ENCODE data around the gene GALNT12.

Gene GALNT12

GRCh38 chr9:98881836-98882568 lies 74.5 kb downstream of the GALNT12 start:
- Histone ChIP-seq H3K27me3 (ENCODE audit: control insufficient read depth, insufficient read depth, low read length) (peaks cover 4% of the 10 kb centered on the region), H3K9ac (ENCODE audit: low read length) (no peak overlapping the region), H3K4me1 (ENCODE audit: control insufficient read depth, insufficient read depth, low read length) (no peaks in the 10 kb centered on the region), H3K9me3 (ENCODE audit: control insufficient read depth, low read length) (no peaks in the 10 kb centered on the region), H3K4me3 (ENCODE audit: low read length) (no peak overlapping the region), H3K36me3 (ENCODE audit: control insufficient read depth, insufficient read depth, low read length) (no peaks in the 10 kb centered on the region)

DNA sequence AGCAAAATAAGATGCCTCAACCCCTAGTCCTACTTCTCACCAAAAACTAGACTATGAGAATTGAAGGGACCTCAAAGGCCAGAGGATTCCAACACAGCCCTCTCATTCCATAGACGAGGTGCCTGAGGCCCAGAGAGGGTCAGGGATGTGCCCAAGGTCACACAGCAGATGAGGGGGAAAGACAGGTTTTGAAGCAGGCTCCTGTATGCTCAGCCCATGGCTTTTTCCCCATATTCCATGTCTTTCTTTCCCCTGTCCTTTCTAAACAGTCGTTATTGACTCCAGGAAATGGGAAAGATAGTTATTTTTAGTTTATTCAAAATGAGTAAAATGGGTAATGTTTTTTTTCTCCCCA lies 75.1 kb downstream of the GALNT12 start:
- H3K27me3 ChIP-seq (ENCODE audit: control insufficient read depth, insufficient read depth, low read length): peaks cover 4% of the 10 kb centered on the region
- no peaks in the 10 kb centered on the region for H3K36me3 ChIP-seq (ENCODE audit: control insufficient read depth, insufficient read depth, low read length)
- no peak overlapping the region for H3K4me3 ChIP-seq (ENCODE audit: low read length)
- no peaks in the 10 kb centered on the region for H3K9me3 ChIP-seq (ENCODE audit: control insufficient read depth, low read length)
- H3K4me1 ChIP-seq (ENCODE audit: control insufficient read depth, insufficient read depth, low read length): no peaks in the 10 kb centered on the region
- H3K9ac ChIP-seq (ENCODE audit: low read length): no peak overlapping the region

DNA sequence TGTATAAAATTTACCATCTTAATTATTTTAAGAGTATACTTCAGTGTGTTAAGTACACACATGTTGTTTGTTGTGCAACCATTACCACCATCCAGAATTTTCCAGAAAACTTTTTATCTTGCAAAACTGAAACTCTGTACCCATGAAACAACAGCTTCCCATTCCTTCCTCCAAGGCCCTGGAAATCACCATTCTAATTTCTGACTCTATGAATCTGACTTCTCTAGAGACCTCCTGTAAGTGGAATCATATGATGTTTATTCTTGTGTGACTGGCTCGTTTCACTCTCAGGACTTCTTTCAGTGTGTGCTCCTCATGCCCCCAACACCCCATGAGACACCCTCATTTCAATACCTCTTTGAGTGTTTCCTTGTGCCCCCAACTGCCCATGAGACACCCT lies 75.8 kb downstream of the GALNT12 start:
- H3K4me3 ChIP-seq (ENCODE audit: low read length): no peak overlapping the region
- no peak overlapping the region for H3K9ac ChIP-seq (ENCODE audit: low read length)
- H3K27me3 ChIP-seq (ENCODE audit: control insufficient read depth, insufficient read depth, low read length): peaks cover 4% of the 10 kb centered on the region
- no peaks in the 10 kb centered on the region for H3K36me3 ChIP-seq (ENCODE audit: control insufficient read depth, insufficient read depth, low read length)
- no peaks in the 10 kb centered on the region for H3K4me1 ChIP-seq (ENCODE audit: control insufficient read depth, insufficient read depth, low read length)
- H3K9me3 ChIP-seq (ENCODE audit: control insufficient read depth, low read length): no peaks in the 10 kb centered on the region

DNA sequence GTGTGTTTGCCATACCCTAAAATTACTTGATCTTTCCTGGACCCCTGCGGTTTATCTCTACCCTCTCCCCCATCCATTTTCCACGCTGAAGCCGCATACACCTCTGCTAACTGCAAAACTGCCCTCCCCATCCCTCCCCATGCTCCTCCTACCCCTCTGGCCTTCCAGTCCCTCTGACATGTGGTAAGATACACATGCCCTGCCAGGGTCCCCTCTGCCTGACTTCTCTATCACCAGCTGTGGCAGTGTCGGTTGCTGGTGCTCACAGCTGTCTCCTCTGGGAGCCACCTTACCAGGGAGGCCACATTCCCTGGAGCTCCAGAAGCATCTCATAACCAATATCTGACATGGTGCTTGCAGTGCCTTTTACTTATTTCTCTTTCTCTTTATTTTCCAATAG lies 77.4 kb downstream of the GALNT12 start:
- Histone ChIP-seq H3K36me3 (ENCODE audit: control insufficient read depth, insufficient read depth, low read length) (no peaks in the 10 kb centered on the region), H3K9me3 (ENCODE audit: control insufficient read depth, low read length) (no peaks in the 10 kb centered on the region), H3K9ac (ENCODE audit: low read length) (no peak overlapping the region), H3K27me3 (ENCODE audit: control insufficient read depth, insufficient read depth, low read length) (peaks cover 4% of the 10 kb centered on the region), H3K4me1 (ENCODE audit: control insufficient read depth, insufficient read depth, low read length) (no peaks in the 10 kb centered on the region), H3K4me3 (ENCODE audit: low read length) (no peak overlapping the region)

GRCh38 chr9:98885575-98886295 lies 78.3 kb downstream of the GALNT12 start:
- Histone ChIP-seq H3K9me3 (ENCODE audit: control insufficient read depth, low read length) (no peaks in the 10 kb centered on the region), H3K4me3 (ENCODE audit: low read length) (no peak overlapping the region), H3K36me3 (ENCODE audit: control insufficient read depth, insufficient read depth, low read length) (no peaks in the 10 kb centered on the region), H3K9ac (ENCODE audit: low read length) (no peak overlapping the region), H3K4me1 (ENCODE audit: control insufficient read depth, insufficient read depth, low read length) (no peaks in the 10 kb centered on the region), H3K27me3 (ENCODE audit: control insufficient read depth, insufficient read depth, low read length) (no peaks in the 10 kb centered on the region)

DNA sequence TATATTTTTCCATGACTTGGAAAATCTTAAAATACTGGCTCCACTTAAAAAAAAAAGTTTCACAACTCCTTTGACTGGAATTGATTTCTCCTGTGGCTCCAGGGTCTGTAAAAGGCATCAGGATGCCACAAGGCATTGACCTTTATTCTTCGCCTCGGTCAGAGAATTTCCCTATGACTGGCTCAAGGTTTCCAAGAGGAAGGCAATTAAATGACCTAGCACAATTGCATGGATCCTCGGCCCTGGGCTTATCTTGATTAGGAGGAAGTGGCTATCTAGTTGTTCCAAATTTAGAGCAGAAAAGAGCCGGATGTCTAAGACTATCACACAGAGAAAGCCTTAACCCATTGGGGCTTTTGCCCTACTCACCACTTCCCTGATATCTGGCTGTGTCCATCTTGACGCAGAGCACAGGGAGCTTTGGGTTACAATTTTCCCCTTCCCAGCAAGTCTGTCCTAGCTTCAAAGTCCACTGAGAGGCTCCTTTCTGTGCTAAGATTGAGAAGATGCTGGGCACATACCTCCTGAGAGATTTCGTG lies 79.3 kb downstream of the GALNT12 start:
- H3K36me3 ChIP-seq (ENCODE audit: control insufficient read depth, insufficient read depth, low read length): no peaks in the 10 kb centered on the region
- H3K9ac ChIP-seq (ENCODE audit: low read length): no peak overlapping the region
- H3K4me1 ChIP-seq (ENCODE audit: control insufficient read depth, insufficient read depth, low read length): no peaks in the 10 kb centered on the region

DNA sequence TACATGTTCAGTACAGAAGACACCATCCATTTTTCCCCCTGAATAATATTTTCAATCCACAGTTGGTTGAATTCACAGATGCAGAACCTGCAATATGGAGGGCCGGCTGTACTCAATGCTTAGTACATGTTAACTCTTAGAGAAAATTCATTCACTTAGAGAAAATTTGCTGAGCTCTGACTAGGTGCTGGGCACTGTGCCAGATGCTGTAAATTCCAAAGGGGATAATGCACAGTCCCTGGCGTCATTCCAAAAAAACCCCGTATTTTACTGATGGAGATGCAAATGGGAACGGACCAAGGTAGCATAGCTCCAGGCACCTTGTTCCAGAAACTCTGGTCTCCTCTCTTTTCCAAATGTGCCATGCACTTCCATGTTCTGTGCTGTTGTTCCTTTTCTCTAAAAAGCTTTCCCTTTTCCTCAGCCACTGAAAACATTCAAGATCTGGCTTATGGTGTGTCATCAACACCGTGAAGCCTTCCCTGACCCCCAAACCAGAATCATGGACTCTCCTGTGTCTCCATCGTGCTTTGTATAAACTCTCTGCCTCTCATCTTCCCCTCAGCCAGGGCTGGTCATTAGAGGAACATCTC lies 80.5 kb downstream of the GALNT12 start:
- Histone ChIP-seq H3K36me3 (ENCODE audit: control insufficient read depth, insufficient read depth, low read length) (no peaks in the 10 kb centered on the region), H3K4me1 (ENCODE audit: control insufficient read depth, insufficient read depth, low read length) (no peaks in the 10 kb centered on the region), H3K9me3 (ENCODE audit: control insufficient read depth, low read length) (no peaks in the 10 kb centered on the region), H3K4me3 (ENCODE audit: low read length) (no peak overlapping the region), H3K27me3 (ENCODE audit: control insufficient read depth, insufficient read depth, low read length) (no peaks in the 10 kb centered on the region), H3K9ac (ENCODE audit: low read length) (no peak overlapping the region)

More for the DNA sequence above, 79.3 kb downstream of the GALNT12 start:
- H3K9me3 ChIP-seq (ENCODE audit: control insufficient read depth, low read length): no peaks in the 10 kb centered on the region
- H3K4me3 ChIP-seq (ENCODE audit: low read length): no peak overlapping the region
- no peaks in the 10 kb centered on the region for H3K27me3 ChIP-seq (ENCODE audit: control insufficient read depth, insufficient read depth, low read length)

DNA sequence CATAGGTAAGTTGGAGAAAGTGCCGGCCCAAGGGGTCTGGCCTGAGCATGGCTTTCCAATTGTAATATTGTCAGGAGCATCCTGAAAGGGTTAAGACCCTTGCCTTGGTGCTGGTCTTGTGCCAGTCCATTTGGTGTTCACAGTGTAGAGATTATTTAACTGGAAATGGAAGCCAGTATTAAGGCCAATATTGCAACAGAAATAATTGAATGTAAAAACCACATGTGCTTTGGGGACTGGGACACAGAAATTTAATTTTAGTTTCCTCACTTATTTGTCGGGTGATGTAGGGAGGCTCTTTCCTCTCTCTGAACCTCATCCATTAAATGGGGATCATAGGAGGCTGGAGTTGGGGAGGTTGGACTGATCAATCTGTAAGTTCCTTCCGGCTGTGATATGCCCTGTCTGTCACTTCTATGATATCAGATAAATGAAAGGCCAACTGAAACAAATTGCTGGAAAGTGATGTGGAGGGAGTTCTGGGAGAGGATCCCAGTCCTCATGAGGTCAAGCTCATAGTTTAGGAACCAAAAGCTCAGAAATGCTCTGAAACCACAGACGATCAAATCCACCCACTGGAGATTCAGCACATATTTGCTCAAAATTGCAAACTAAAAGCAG lies 81.4 kb downstream of the GALNT12 start:
- no peaks in the 10 kb centered on the region for H3K27me3 ChIP-seq (ENCODE audit: control insufficient read depth, insufficient read depth, low read length)
- no peaks in the 10 kb centered on the region for H3K36me3 ChIP-seq (ENCODE audit: control insufficient read depth, insufficient read depth, low read length)
- no peaks in the 10 kb centered on the region for H3K9me3 ChIP-seq (ENCODE audit: control insufficient read depth, low read length)
- H3K4me1 ChIP-seq (ENCODE audit: control insufficient read depth, insufficient read depth, low read length): no peaks in the 10 kb centered on the region
- no peak overlapping the region for H3K4me3 ChIP-seq (ENCODE audit: low read length)
- no peak overlapping the region for H3K9ac ChIP-seq (ENCODE audit: low read length)

- Histone ChIP-seq H3K4me1 (ENCODE audit: control insufficient read depth, insufficient read depth, low read length) (no peaks in the 10 kb centered on the region), H3K9ac (ENCODE audit: low read length) (no peak overlapping the region), H3K9me3 (ENCODE audit: control insufficient read depth, low read length) (no peaks in the 10 kb centered on the region), H3K27me3 (ENCODE audit: control insufficient read depth, insufficient read depth, low read length) (no peaks in the 10 kb centered on the region), H3K4me3 (ENCODE audit: low read length) (no peak overlapping the region), H3K36me3 (ENCODE audit: control insufficient read depth, insufficient read depth, low read length) (no peaks in the 10 kb centered on the region)
Measured at GRCh38 chr9:98890256-98890655, 82.8 kb downstream of the GALNT12 start.

- Histone ChIP-seq H3K36me3 (ENCODE audit: control insufficient read depth, insufficient read depth, low read length) (no peaks in the 10 kb centered on the region), H3K4me1 (ENCODE audit: control insufficient read depth, insufficient read depth, low read length) (no peaks in the 10 kb centered on the region), H3K9me3 (ENCODE audit: control insufficient read depth, low read length) (no peaks in the 10 kb centered on the region), H3K27me3 (ENCODE audit: control insufficient read depth, insufficient read depth, low read length) (no peaks in the 10 kb centered on the region), H3K9ac (ENCODE audit: low read length) (no peak overlapping the region), H3K4me3 (ENCODE audit: low read length) (no peak overlapping the region)
Measured at GRCh38 chr9:98892288-98892687, 84.8 kb downstream of the GALNT12 start.

DNA sequence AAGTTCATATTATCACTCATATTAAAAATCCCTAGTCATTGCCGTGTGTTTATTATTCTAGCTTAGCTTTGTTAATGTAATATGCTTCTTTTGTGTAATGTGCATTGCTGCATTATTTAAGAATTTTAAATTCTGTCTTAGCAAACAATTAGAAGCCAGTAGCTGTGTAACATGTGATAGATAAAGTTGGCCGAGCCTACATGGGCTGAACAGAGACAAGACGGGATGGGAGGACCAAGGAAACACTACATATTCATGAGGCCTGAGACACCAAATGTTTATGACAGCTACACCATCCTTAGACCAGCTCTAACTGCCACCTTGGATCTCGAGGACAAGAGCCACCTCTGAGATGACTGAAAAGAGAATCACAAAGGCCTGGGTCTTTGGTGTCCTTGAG lies 85.2 kb downstream of the GALNT12 start:
- Histone ChIP-seq H3K27me3 (ENCODE audit: control insufficient read depth, insufficient read depth, low read length) (no peaks in the 10 kb centered on the region), H3K9me3 (ENCODE audit: control insufficient read depth, low read length) (no peaks in the 10 kb centered on the region), H3K4me3 (ENCODE audit: low read length) (no peak overlapping the region), H3K36me3 (ENCODE audit: control insufficient read depth, insufficient read depth, low read length) (no peaks in the 10 kb centered on the region), H3K9ac (ENCODE audit: low read length) (no peak overlapping the region), H3K4me1 (ENCODE audit: control insufficient read depth, insufficient read depth, low read length) (no peaks in the 10 kb centered on the region)

- Histone ChIP-seq H3K9me3 (ENCODE audit: control insufficient read depth, low read length) (no peaks in the 10 kb centered on the region), H3K27me3 (ENCODE audit: control insufficient read depth, insufficient read depth, low read length) (no peaks in the 10 kb centered on the region), H3K36me3 (ENCODE audit: control insufficient read depth, insufficient read depth, low read length) (no peaks in the 10 kb centered on the region), H3K4me1 (ENCODE audit: control insufficient read depth, insufficient read depth, low read length) (no peaks in the 10 kb centered on the region), H3K9ac (ENCODE audit: low read length) (no peak overlapping the region), H3K4me3 (ENCODE audit: low read length) (no peak overlapping the region)
Measured at GRCh38 chr9:98894171-98894570, 86.7 kb downstream of the GALNT12 start.
